NCI-H1105 (cell line): ENCODE measurements around the gene C2orf81.
A peak's percentile ranks its signal among the peaks of the same experiment; 100 is the strongest.
"Not testable (repeated sequence)": the region's sequence is repeated elsewhere in the genome, so short reads cannot be mapped to it uniquely, and the experiment has no call there.

Experiments used
- DNase-seq: peaks from one replicate; lab custom pipeline; 2025; lab: John Stamatoyannopoulos, UW

The C2orf81 gene

DNA sequence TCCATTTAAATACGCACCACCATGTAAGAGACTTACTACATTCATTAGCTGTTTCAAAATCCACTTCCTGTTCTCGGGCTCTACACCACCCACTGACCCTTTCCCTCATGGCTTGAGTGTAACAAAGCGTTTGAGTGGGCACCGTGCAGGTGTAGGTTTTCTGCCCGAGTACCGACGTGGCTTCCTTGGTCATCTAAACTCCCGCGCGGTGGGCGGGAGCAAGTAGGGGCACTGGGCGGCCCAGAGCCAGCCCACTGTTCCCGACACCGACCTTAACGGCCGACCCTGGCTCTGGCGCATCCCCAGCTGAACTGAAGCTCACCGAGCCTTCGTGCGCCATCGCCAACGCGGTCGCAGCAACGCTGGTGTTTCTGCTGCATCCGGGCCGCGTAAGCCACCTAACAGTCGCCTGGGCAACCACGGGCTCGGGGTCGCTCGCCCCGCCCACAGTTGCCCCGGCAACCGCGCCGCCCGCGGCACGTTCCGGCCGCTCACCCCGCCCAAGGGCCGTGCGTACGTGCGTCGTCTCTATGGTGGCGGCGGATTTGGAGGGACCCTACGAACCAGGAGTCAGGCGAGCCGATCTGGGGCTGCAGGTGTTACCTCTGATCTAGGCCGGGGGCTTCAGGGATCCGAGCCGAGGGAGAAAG is at the start of gene C2orf81, which contains the start of gene WDR54:
Gene C2orf81, minus strand, starts transcription at position 399 of the 650 bp plus-strand sequence. Its CDS starts 59 bp downstream, at position 340.
Gene WDR54, plus strand, starts transcription at position 510 of the 650 bp plus-strand sequence. CDS start 424 bp downstream, outside the sequence.
- DNase-seq, result peak; percentile 92

DNA sequence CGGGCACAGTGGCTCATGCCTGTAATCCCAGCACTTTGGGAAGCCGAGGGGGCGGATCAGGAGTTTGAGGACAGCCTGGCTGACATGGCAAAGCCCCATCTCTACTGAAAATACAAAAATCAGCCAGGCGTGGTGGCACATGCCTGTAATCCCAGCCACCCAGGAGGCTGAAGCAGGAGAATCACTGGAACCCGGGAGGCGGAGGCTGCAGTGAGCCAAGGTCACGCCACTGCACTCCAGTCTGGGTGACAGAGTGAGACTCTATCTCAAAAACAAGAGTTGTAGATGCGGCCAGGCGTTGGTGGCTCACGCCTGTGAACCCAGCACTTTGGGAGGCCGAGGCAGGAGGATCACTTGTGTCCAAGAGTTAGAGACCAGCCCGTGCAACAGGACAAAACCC is 49.3 kb upstream of the C2orf81 start:
- DNase-seq, result not testable (repeated sequence)

DNA sequence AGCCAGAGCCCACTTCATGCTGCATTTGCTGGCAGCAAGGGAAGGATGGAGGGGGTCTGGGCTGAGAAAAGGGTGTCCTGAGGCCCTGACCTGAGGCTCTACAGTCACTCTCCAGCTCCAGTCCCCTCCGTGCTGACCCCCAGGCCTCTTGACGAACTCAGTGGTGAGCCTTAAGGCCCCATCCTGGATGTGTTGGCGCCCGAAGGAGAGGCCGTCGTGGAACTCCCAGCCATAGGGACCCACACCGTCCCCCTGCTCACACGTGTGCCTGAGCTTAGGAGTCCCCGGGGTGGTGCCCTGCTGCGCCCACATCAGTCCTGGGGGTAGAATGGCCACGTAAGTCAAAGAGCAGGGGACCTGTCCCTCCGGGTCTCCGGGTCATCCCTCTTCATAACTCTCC is 43.0 kb upstream of the C2orf81 start:
- no peak for DNase-seq

DNA sequence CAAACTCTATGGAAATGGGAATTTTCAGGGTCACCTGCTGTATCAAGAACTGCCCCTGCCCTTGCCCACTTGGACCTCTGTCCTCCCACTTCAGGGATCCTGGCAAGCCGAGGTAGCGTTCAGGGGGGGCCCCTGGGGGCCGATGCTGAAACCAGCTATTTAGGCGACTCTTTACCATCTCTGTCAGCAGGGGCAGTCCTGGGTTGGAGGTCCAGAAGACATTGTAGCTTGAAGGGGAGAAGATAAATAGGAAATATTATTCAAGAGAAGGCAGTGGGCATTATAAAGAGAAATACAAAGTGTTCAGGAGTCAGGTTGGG is 41.3 kb upstream of the C2orf81 start:
- no peak for DNase-seq

DNA sequence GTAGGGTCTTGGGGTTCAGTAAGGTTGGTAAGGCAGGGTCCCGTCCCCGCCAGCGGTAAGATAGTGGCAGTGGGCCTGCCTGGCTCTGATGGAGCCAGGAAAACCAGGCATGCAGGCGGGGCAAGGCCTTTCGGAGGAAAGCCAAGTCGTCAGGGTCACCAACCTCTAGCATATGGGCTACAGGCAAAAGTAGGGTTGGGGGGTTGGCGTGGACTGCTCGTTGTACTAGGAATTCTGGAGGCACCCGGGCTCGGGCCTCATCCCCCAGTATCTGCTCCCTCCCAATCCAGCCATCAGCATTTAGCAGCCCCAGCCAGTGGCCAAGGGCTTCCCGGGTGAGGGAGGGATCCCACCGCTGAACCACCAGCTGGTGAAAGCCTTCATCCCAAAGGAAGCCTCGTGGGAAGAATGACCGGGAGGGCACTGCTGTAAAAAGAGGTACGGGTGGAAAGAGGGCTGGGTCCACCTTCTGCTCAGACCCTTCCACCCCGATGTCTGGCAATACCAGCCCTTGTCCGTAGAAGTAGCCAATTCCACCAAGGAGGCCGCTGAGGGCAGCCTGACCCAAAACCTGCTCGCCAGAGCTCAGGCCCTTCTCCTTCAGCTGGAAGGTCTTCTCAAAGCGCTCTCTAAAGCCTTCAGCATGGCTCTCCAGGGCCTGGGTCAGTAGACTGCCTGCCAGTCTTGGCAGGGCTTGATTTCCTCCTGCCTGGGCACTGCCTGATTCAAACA is 40.8 kb upstream of the C2orf81 start:
- DNase-seq, result no peak

DNA sequence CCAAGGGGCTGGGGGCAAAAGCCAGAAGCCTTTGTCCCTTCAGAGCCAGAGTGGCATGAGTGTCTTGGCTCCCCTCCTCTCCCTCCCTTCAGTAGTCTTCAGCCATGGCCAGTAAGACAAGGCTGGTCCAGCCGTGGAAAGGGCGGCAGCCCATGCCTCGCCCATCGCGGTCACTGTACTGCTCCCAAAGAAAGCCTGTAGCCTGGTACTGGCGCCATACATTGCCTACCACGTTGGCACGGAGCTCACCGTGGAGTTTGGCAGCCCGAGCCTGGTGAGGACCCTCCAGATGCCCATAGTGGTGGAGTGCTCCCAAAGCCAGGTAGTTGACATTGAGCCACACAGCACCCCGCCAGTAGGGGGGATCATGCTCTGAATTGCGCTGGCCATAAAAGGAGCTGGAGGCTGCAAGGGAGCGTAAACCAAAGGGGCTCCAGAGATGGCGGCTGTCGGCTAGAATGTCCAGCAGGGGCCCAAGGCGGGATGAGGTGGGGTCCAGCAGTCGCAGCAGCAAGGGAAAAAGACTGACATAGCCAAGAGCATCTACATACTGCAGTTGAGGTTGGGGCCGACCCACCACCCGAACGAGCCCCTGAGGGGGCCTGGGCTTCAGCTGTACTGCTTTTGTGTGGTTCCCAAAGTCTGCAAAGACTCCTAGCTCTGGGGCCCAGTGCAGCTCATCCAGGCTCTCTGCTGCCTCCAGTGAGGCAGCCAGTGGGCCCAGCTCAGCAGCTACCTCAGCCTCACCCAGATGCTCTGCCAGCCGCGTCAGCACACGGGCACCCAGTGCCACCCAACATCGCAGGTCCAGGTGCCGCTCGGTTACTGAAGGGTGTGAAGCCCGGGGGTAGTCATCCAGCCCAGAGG is 40.0 kb upstream of the C2orf81 start:
- no peak for DNase-seq

DNA sequence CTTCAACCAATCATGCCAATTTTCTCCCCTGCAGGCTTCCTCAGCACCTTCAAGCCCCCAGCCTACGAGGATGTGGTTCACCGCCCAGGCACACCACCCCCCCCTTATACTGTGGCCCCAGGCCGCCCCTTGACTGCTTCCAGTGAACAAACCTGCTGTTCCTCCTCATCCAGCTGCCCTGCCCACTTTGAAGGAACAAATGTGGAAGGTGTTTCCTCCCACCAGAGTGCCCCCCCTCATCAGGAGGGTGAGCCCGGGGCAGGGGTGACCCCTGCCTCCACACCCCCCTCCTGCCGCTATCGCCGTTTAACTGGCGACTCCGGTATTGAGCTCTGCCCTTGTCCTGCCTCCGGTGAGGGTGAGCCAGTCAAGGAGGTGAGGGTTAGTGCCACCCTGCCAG is 38.8 kb upstream of the C2orf81 start:
- DNase-seq, result not testable (repeated sequence)

DNA sequence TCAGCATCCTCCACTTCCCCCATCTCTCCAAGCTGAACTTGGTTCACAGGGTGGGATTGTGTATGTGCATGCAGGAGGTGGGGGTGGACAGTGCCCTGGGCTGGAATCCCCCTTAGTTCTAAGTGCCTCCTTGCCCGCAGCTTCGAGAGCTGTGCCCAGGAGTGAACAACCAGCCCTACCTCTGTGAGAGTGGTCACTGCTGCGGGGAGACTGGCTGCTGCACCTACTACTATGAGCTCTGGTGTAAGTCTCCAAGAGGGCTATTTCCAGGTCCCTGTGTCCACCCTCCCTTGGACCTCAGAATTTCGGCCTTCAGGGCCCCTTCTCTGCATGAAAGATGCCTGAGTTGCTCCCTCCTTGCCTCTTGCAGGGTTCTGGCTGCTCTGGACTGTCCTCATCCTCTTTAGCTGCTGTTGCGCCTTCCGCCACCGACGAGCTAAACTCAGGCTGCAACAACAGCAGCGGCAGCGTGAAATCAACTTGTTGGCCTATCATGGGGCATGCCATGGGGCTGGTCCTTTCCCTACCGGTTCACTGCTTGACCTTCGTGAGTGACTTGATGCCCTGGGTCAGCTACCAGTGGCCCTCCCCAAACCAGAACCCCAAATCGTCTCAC is 38.2 kb upstream of the C2orf81 start:
- not testable (repeated sequence) for DNase-seq

DNA sequence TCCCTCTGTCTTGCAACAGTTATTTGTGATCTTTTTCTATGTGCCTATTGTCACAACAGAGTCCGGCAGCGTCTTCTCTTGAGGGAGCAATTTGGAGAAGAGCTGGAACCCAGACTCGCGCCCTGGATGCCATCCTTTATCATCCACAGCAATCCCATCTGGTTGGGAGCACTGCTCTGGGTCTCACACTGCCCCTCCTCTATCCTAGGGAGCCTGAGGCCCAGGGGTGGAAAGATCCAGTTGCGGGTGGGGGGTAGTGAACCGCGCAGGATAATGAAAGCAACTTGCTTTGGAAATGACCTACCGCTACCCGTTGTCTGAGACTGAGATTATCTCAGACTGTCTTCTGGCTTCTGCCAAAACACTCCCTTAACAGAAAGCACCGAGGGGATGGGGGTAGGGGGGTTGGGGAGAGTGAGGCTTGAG is 37.5 kb upstream of the C2orf81 start:
- no peak for DNase-seq

DNA sequence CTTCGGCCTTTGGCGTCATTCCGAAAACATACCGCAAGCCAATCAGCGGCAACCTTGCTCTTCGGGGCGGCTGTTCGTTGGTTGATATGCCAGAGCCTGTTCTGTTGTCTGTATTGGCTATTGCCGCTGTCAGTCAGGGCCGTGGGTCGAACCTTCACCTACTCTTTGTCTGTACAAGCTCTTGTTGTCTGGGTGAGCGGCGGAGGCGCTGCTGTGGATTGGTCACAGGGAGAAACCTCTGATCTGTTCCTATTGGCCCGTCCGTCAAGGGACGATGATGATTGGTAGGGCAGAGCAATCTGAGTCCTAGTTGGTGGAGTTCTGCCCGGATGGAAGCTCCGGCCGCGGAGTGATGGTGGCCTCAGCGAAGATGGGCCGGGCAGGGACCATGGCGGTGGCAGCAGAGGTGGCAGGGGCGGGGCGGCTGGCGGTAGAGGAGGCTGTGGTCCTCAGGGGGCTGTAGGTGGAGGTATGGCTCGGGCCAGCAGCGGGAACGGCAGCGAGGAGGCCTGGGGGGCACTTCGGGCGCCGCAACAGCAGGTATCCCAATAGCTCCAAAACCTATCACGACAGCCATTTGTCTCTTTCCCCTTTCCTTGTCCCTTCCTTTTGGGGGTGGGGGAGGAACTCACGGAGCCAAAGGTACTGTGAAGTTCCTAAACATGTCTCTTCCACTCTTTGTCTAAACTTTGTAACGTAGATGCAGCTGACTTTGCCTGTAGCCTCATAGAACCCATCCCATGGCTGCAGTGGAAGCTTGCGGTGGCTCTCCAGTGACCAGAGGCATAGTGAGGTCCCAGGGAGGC is 36.9 kb upstream of the C2orf81 start, which contains the start of gene WBP1:
Gene WBP1, plus strand, starts transcription at position 307 of the 806 bp plus-strand sequence. Its CDS starts 165 bp downstream, at position 472.
- DNase-seq, result peak; percentile 98

DNA sequence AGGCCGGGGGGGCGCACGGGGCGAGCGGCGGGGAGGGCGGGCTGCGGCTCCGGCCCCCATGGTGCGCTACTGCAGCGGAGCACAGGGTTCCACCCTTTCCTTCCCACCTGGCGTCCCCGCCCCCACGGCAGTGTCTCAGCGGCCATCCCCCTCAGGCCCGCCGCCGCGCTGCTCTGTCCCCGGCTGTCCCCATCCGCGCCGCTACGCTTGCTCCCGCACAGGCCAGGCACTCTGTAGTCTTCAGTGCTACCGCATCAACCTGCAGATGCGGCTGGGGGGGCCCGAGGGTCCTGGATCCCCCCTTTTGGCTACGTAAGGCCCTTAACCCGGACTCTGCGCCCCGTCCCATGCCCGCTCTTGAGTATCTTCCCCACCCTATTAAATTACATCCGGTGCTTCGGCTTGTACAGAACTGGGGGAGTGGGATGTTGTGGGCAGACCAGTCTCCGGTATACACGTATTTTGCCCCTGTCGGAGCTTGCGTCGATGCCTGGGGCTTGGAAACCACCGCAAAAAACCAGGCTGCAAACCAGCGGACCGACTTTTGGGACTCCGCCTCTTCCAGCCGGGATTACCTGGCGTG is 36.2 kb upstream of the C2orf81 start:
- peak; percentile 83 for DNase-seq

DNA sequence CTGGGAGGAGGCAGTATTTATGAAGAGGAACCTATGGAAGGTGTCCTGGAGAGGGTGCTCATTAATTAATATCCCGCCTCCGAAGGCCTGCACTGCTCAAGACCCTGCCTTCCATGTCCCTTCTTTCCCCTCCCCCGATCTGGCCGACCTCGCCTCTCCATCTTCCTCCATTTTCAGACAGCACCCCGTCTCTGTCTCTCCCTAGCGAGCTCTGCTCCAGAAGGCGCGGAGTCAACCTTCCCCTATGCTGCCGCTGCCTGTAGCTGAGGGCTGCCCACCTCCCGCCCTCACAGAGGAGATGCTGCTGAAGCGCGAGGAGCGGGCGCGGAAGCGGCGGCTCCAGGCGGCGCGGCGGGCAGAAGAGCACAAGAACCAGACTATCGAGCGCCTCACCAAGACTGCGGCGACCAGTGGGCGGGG is 35.7 kb upstream of the C2orf81 start:
- no peak for DNase-seq

DNA sequence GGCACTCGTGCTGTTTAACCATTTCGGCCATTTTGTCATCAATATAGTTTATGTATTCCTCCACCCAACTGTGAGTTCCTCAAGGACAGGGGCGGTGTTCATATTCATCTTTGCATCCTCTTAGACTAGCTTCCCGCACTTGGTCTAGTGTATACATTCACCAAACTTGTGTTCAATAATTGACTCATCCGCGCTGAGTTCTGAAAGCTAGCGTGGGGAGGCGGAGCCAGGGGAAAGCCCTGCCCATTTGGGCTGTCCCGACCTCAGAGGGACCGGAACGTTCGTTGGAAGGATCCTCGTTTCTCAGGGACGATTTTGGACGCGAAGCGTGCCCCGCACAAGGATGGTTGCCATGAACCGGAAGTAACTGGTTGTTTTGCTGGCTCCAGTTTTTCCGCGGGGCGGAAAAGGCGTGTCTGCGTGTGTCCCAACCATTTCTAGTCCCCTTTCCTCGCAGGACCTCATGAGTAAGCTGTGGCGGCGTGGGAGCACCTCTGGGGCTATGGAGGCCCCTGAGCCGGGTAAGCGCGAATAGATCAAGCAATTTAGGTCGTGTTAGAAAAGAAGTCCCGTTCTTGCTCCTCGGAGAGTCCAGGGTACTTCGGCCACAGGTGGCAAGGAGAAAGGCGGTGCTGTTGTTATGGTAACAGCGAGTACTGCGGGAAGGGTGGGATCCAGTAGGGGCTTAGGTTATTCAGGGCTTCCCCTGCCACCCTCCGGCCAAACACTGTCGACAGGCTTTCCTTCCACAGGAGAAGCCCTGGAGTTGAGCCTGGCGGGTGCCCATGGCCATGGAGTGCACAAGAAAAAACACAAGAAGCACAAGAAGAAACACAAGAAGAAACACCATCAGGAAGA is 33.5 kb upstream of the C2orf81 start, which contains the start of gene INO80B:
Gene INO80B, plus strand, starts transcription at position 434 of the 858 bp plus-strand sequence. Its CDS starts 30 bp downstream, at position 464.
- DNase-seq, result peak; percentile 88

DNA sequence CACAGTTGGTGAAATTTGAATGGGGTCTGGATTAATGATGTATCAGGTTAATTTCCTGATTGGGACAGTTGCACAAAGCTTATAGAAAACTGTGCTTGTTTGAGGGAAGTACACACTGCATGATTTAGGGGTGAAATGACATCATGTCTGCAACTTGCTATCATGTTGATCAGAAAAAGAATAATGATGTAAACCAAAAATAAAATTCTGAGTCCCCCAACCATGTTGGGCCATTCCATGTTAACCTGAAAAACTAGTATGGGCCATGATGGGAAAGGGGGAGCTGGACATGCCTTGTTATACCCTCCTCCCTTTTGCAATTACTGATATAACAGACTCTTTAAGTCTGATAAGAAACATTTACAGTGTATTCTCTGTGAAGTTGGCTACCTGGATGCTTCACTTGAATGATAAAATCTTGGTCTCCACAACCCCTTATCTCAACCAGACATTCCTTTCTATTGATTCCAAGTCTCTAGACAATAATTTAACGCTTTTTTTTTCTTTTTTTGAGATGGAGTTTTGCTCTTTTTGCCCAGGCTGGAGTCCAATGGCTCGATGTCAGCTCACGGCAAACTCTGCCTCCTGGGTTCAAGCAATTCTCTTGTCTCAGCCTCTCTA is 29.3 kb upstream of the C2orf81 start:
- no peak for DNase-seq

DNA sequence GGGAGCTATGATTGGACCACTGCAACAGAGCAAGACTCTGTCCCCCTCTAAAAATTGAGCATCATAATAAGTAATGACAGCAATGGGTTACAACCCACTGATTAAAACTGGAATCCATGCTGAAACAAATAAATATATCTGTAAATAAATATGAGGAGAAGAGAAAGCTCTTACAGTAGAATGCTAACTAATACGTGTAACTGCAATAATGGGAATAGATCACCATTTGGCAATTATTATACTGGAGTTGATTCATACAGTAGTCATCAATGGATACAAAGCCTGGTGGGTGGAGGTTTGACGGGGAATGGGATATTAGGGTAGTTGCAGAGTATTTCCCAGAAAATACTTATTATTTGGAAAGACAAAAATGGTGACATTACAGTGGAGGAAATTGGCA is 27.4 kb upstream of the C2orf81 start:
- no peak for DNase-seq

DNA sequence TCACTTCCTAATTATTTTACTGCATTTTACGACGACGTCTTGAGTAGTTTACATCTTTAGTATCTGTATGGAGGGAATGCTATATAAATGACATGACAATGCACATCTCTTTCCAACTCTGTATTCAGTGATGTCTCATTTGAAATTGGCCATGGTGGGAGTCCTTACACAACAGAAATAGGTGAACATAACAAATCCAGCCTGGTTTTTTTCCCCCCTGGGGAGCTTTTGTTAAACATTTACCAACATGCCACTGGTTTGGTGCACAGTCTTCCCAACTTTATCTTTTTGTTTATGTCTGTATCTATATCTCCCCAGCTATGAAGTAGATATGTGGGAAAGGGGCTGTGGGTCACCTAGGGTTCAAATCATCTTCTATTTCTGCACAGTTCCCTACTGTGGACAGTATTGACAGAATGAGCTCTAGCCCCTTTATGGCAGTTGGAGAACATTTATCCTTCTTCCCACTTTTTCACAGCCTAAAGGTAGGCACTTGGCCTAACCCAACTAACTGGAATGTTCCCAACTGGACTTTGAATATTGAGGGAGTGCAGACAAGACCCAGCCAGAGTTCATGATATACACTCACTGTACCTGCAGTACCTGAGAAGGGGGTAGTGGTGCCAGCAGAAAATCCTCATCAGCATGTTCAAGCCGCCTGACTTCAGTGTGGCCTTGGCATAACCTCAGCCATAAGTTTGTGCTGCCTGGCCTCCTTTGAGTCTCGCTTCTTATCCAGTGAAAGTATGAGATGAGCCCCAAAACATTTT is 26.0 kb upstream of the C2orf81 start:
- DNase-seq, result no peak

DNA sequence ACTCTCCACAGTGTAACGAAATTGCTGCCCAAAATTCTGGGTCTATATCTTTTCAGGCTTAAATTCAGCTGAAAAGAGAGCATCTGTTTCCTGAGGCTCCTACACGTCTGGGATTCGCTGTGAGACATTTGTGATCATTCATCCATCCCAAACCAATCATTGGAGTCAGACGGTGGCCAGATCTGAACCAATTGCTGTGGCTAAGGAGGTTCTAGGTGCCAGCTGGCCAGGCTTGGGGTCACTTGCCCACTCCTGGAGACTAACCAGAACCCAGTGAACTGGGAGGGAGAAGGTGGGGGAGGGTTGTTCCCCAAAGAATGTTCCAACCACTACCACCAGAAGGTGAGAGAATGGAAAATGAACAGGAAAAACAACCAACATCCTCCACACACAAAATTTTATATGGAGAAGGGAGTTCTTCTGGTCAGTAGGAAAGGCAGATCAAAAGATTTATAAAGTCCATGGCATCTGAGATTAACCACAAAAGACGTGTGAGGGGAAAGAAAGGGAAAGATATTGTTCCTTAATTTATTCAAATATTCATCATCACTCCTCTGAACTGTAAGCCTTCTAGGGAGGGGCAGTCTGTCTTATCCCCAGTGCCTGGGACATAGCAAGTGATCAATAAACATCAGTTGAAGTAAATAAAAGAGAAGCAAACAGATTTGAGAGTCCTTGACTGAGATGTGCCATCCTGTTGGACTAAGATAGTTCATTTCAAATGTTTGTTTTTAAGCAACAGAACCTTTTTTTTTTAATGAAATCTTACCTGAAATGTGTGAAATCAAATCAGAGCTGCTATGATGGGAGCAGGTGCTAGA is 23.3 kb upstream of the C2orf81 start:
- no peak for DNase-seq
